GM13977 (cell line): ENCODE measurements around the gene ATF6.

Experiments used
- DNase-seq: peaks from one replicate; pipeline ENCODE4 v3.0.0; 2012; ENCODE audit warnings: low spot score
- CTCF ChIP-seq: IDR thresholded peaks from 2 replicates; pipeline ENCODE4 v1.5.1; 2012; ENCODE audit warnings: mild to moderate bottlenecking, control low read depth; ENCODE audit not compliant: insufficient read depth; ENCODE audit errors: extremely low read depth, missing control alignments
- in situ Hi-C: fragments of 300-500 bp; cut with MboI; formaldehyde crosslinking; loops from one replicate; pipeline ENCODE4 v1.12.0; 2022; ENCODE audit warnings: low sequenced_read_pairs, low pct_unique_long_range_greater_than_20kb, mixed read lengths, inconsistent platforms; ENCODE audit not compliant: unreplicated experiment

Gene ATF6

GRCh38 chr1:161810780-161811179 is 44.7 kb downstream of the ATF6 start:
- in situ Hi-C loops, result no loop called here
- DNase-seq, result no peak
- TF ChIP-seq CTCF, result no peak

GRCh38 chr1:161816201-161816600 is 50.1 kb downstream of the ATF6 start:
- in situ Hi-C loops, result no loop called here
- no peak for TF ChIP-seq CTCF
- no peak for DNase-seq

- DNase-seq, result no peak
- no peak for TF ChIP-seq CTCF
- in situ Hi-C loops, result no loop called here
These were observed 51.1 kb downstream of the ATF6 start for GRCh38 chr1:161817176-161817730.

GRCh38 chr1:161820914-161821313 is 54.8 kb downstream of the ATF6 start:
- in situ Hi-C loops, result no loop called here
- no peak for TF ChIP-seq CTCF
- DNase-seq, result no peak

- in situ Hi-C loops, result no loop called here
- TF ChIP-seq CTCF, result no peak
- no peak for DNase-seq
These were observed 58.5 kb downstream of the ATF6 start for GRCh38 chr1:161824618-161825017.

- DNase-seq, result no peak
- in situ Hi-C loops, result no loop called here
- no peak for TF ChIP-seq CTCF
These were observed 59.7 kb downstream of the ATF6 start for GRCh38 chr1:161825831-161826230.

- no peak for DNase-seq
- in situ Hi-C loops, result no loop called here
- TF ChIP-seq CTCF, result no peak
These were observed 60.4 kb downstream of the ATF6 start for GRCh38 chr1:161826478-161826877.
